ENCODE results near the gene NCOA3.

GRCh38 chr20:47661714-47662113, 160.0 kb downstream of the NCOA3 start:
- TF ChIP-seq CTCF (conservative IDR thresholded peaks at IDR 0.05 in 1 of 2, IDR thresholded peaks at IDR 0.05 in 1 of 2; ENCODE audit: low read depth in 1 of 2, low read length in 2 of 2), result no peak
- no peak for TF ChIP-seq EZH2 (IDR thresholded peaks at IDR 0.05; ENCODE audit: low read length, missing control alignments)
